Thymus (tissue), 11 donors: ENCODE measurements around the gene NUBPL. TPM values are rescaled to one million over a fixed set of nuclear protein-coding genes. Genes with fewer than 3 reads are reported as not detected.
"Not testable (repeated sequence)": the region's sequence is repeated elsewhere in the genome, so short reads cannot be mapped to it uniquely, and the experiment has no call there.

Experiments used
- DNase-seq, 9 donors: peaks; one replicate each; pipeline ENCODE4 v3.0.0-alpha.2; 2013; ENCODE audit warnings: low spot score in 9 of 9, low read depth in 6 of 9, missing footprints in 1 of 9
- H3K27ac ChIP-seq, 2 donors: one replicate each; pipeline ENCODE4 v1.5.1; 2013; ENCODE audit warnings: control low read depth in 1 of 2, low read depth in 1 of 2, low read length in 1 of 2, mild to moderate bottlenecking in 1 of 2, moderate library complexity in 1 of 2
- H3K27me3 ChIP-seq, 2 donors: one replicate each; pipeline ENCODE4 v1.5.1; 2013; ENCODE audit warnings: low read length in 1 of 2; ENCODE audit not compliant: control insufficient read depth in 2 of 2, insufficient read depth in 1 of 2
- H3K36me3 ChIP-seq, 2 donors: one replicate each; pipeline ENCODE4 v1.5.1; 2013; ENCODE audit warnings: low read length in 1 of 2, mild to moderate bottlenecking in 1 of 2, moderate library complexity in 1 of 2; ENCODE audit not compliant: control insufficient read depth in 2 of 2, insufficient read depth in 2 of 2
- H3K4me1 ChIP-seq, 2 donors: one replicate each; pipeline ENCODE4 v1.5.1; 2013; ENCODE audit warnings: low read length in 2 of 2; ENCODE audit not compliant: control insufficient read depth in 2 of 2, insufficient read depth in 2 of 2
- H3K4me3 ChIP-seq, 2 donors: one replicate each; pipeline ENCODE4 v1.5.1; 2013; ENCODE audit warnings: low read length in 2 of 2, control low read depth in 1 of 2, mild to moderate bottlenecking in 1 of 2
- H3K9me3 ChIP-seq, 2 donors: one replicate each; pipeline ENCODE4 v1.5.1; 2013; ENCODE audit warnings: low read length in 1 of 2, mild to moderate bottlenecking in 1 of 2; ENCODE audit not compliant: control insufficient read depth in 2 of 2, insufficient read depth in 1 of 2
- WGBS: extraction: QIAGEN DNeasy Blood & Tissue Kit; methylation state at CpG from one replicate; pipeline ENCODE4 v1.1.7; 2013; 5-methylcytosine and 5-hydroxymethylcytosine counted together
- polyA plus RNA-seq: library from polyadenylated mRNA; stranded (reverse); fragments of 200-250 nt; gene quantifications from one replicate; pipeline ENCODE4 v1.2.3, GENCODE V29; 2013
- total RNA-seq: library from RNA; stranded (reverse); fragments of 120-200 nt; gene quantifications from one replicate; pipeline ENCODE4 v1.2.4, GENCODE V29; 2013
- donor health status: healthy.

NUBPL gene
- total and polyA plus RNA-seq, 2 donors, result 7.4 to 14.2 TPM

DNA sequence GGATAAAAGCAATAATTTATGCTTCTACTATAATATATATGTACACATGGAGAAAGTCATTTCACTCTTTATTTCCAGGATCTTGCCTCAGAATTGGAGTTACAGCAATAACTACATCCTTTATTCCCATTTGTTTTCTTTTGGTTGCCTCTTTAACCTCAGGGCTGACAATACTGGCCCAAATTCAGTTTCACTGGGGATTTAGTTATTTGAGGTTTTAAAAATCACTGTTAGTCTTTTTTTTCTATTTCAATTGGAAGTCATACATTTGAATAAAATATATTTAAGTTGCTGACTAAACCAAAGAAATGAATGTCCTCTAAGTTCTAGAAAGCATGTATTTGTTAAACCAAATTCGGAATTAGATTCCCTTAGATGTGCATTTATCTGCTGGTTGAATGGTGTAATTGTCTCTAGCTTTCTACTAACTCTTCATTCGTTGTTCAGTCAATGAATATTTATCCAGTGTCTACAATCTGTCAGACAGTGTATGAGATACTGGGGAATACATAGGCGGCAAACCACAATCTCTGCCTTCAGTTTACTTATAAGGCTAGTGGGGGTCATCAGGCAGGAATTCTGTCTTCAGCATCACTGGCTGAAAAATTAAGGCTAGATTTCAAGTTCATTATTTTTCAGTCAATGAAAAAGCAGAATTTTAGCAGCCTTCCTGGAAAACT lies 325.1 kb downstream of the NUBPL start:
- no peaks in the 10 kb centered on the region for H3K4me1 ChIP-seq
- H3K27ac ChIP-seq, result no peak overlapping the region
- H3K27me3 ChIP-seq, result no peaks in the 10 kb centered on the region
- no peaks in the 10 kb centered on the region for H3K9me3 ChIP-seq
- no peak for DNase-seq
- 90% methylated on average over 3 of the region's 3 CpGs for WGBS
- no peaks in the 10 kb centered on the region for H3K36me3 ChIP-seq
- no peak overlapping the region for H3K4me3 ChIP-seq

DNA sequence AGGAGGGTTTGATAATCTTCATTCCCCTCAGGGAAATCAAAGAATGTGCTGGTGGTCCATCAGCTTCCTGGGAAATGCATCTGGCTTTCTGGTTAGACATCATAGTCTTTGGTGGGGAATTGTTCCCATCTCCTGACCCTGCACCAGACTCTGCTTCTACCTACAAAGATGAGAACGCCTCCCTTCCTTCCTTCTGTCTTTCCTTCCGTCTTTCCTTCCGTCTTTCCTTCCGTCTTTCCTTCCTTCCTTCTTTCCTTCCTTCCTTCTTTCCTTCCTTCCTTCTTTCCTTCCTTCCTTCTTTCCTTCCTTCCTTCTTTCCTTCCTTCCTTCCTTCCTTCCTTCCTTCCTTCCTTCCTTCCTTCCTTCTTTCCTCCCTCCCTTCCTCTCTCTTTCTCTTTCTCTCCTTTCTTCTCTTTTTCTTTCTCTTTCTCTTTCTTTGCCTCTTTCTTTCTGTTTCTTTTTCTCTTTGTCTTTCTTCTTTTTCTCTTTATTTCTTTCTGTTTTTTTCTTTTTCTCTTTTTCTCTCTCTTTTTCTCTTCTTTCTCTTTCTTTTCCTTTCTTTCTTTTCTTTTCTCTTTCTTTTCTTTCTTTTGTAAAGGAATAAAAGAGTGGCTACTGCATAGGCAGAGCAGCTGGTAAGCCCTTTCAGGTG lies 326.9 kb downstream of the NUBPL start:
- H3K36me3 ChIP-seq, result no peaks in the 10 kb centered on the region
- no peaks in the 10 kb centered on the region for H3K27me3 ChIP-seq
- no peaks in the 10 kb centered on the region for H3K9me3 ChIP-seq
- H3K4me1 ChIP-seq, result no peaks in the 10 kb centered on the region
- WGBS, result 91% methylated on average over 4 of the region's 4 CpGs
- no peak overlapping the region for H3K4me3 ChIP-seq
- no peak overlapping the region for H3K27ac ChIP-seq
- no peak for DNase-seq

DNA sequence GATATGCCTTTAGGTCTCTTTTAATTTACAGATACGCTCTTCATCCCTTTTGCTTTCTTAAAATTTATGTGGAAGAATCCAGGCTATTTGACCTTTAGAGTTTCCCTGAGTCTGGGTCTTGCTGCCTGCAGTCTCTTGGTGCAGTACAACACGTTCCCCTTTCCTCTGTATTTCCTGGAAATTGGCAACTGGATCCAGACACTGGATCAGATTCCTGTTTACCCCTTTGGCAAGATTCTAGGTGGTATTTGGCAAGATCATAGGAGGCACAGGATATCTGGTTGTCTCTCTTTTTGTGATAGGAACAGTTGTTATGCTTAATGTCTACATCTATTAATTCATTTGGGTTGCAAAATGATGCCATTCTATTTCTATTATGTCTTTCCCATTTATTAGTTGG lies 328.1 kb downstream of the NUBPL start:
- H3K9me3 ChIP-seq, result no peaks in the 10 kb centered on the region
- H3K36me3 ChIP-seq, result no peaks in the 10 kb centered on the region
- no peak overlapping the region for H3K4me3 ChIP-seq
- H3K27me3 ChIP-seq, result no peaks in the 10 kb centered on the region
- WGBS, result 86% methylated on average over 2 of the region's 2 CpGs
- DNase-seq, result no peak
- H3K4me1 ChIP-seq, result no peaks in the 10 kb centered on the region
- no peak overlapping the region for H3K27ac ChIP-seq

DNA sequence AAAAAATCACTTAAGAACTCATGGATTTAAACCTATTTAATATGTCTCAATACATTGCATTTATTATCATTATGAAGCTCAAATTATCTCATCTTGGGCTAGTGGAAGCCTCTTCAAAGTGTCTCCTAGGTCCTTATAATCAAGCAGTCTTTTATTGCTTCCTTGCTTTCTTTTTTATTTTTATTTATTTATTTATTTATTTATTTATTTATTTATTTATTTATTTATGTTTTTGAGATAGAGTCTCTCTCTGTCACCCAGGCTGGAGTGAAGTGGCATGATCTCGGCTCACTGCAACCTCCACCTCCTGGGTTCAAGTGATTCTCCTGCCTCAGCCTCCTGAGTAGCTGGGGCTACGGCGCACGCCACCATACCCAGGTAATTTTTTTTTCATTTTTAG lies 329.0 kb downstream of the NUBPL start:
- not testable (repeated sequence) for H3K4me1 ChIP-seq, H3K4me3 ChIP-seq, H3K9me3 ChIP-seq, H3K36me3 ChIP-seq, H3K27ac ChIP-seq, H3K27me3 ChIP-seq, DNase-seq
- WGBS, result 97% methylated on average over 4 of the region's 4 CpGs

DNA sequence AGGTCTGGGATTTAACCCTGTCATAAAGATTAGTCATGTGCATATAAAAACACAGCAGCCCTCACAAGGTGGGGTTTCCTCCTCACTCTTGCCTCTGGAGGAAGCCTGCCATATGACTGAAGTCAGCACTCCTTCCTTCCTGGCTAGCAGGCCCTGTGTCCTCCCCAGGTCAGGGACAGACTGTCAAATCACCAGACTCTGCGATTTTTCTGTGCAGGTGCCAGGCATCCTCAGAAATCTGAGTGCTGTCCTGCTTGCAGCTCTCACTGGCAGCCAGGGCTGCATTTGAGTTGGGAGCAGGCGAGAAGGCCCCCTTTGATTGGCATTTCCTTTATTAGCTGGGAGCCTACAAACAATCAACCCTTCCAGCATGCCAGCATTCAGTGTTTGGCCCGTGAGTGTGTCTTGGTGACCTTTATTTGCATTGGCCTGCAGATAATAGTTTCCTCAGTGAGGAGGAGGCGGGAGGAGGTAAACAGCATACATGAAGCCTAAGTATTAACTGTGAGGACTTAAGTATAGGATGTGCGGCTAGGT lies 332.1 kb downstream of the NUBPL start:
- DNase-seq, result no peak
- Histone ChIP-seq H3K27ac (no peak overlapping the region), H3K36me3 (no peaks in the 10 kb centered on the region), H3K4me1 (no peaks in the 10 kb centered on the region), H3K27me3 (no peaks in the 10 kb centered on the region), H3K9me3 (no peaks in the 10 kb centered on the region), H3K4me3 (no peak overlapping the region)
- 75% methylated on average over 5 of the region's 5 CpGs for whole genome bisulfite sequencing

DNA sequence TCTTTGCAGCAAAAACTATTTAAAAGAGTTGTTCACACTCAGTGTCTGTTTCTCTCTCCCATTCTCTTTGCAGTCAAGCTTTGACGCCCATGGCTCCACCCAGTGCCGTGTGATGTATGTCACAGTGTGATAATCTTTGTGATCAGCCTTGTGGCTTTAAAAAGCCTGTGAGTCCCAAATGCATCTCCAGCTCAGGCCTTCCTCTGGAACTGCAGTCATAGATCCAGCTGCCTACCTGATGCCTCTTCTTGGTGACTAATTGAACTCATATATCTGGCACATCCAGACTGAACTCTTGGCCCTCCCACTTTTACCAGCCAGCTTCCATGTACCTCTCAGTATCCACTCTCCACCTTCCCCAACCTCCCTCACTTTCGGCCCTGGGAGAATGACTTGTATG lies 333.1 kb downstream of the NUBPL start:
- no peak overlapping the region for H3K27ac ChIP-seq
- DNase-seq, result peak in 2 of 9 donors; percentile 4 to 28
- H3K4me3 ChIP-seq, result no peak overlapping the region

DNA sequence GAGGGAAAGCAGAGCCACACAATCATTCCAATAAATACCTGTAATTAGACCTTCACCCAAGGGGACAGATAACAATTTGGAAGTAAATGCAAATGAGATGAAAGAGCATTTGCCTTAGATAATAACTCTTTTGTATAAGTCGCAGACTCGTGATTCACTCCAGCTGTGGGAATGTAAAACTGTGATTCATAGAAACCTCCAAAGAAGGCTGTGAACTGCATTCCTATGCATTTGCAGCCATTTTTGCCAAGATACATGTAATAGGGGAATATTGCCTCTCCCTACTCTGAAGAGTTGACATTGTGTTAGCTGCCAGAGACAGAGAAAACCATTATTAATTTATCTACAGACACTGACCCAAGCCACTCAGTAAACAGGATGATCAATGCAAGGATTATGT lies 334.0 kb downstream of the NUBPL start:
- Histone ChIP-seq H3K36me3 (no peaks in the 10 kb centered on the region), H3K27me3 (no peaks in the 10 kb centered on the region), H3K4me1 (no peaks in the 10 kb centered on the region), H3K4me3 (no peak overlapping the region), H3K27ac (no peak overlapping the region), H3K9me3 (no peaks in the 10 kb centered on the region)
- DNase-seq, result no peak
- 98% methylated on average over 2 of the region's 2 CpGs for WGBS

More for the DNA sequence above, 333.1 kb downstream of the NUBPL start:
- Histone ChIP-seq H3K36me3 (no peaks in the 10 kb centered on the region), H3K27me3 (no peaks in the 10 kb centered on the region), H3K9me3 (no peaks in the 10 kb centered on the region), H3K4me1 (no peaks in the 10 kb centered on the region)
- 84% methylated on average over 3 of the region's 3 CpGs for WGBS

DNA sequence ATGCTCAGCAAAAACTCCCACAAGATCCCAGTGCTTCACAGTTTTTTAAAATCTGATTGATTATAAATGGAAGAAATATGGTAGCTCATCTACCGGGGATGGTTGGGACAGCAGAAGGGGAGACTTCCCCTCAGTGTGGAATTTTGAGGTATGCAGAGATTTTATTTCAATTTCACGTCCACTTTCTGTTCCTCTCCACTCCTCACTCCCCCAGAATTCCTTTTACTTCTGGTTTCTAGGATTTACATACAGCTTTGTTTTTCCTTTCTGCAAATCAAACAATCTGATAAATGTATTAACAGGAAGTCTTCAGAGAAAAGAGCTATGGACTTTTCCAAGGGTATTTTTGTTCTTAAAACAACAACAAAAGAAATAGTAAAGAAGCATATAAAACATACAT lies 334.4 kb downstream of the NUBPL start:
- no peaks in the 10 kb centered on the region for H3K27me3 ChIP-seq
- H3K4me1 ChIP-seq, result no peaks in the 10 kb centered on the region
- H3K9me3 ChIP-seq, result no peaks in the 10 kb centered on the region
- 93% methylated on average over 2 of the region's 2 CpGs for WGBS
- H3K27ac ChIP-seq, result no peak overlapping the region
- DNase-seq, result no peak
- no peak overlapping the region for H3K4me3 ChIP-seq
- H3K36me3 ChIP-seq, result no peaks in the 10 kb centered on the region

DNA sequence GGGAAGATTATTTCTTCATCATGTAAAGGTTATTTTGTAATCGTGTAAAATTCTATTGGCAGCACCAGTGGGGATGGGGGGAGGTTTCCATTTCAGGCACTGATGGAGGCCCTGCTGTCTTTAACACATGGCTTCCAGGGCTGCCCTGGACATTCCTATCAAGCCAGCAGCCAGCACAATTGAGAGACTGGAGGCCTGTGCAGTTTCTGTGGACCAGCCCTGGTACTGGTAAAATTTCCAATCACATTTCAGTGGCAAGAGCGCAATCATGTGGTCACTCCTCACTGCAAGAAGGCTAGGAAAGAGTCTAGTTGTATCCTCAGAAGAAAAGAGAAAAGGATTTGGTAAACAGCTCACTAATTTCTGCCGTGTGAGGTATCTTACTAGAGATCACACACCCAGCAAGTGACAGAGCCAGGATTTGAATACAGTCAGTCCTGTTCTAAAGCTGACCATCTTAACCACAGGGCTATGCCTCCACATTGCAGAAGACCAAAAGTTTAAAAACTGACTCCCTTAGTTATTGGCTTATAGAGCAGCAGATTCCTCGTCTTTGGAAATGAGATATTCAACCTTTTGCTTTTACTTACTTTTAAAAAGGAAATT lies 336.5 kb downstream of the NUBPL start:
- Histone ChIP-seq H3K27me3 (no peaks in the 10 kb centered on the region), H3K4me1 (no peaks in the 10 kb centered on the region), H3K4me3 (no peak overlapping the region), H3K9me3 (no peaks in the 10 kb centered on the region), H3K27ac (no peak overlapping the region), H3K36me3 (no peaks in the 10 kb centered on the region)
- 93% methylated on average over 4 of the region's 4 CpGs for WGBS
- no peak for DNase-seq
